HCT116 (cell line): Measurements from ENCODE around the gene TMCC3. TPM values are rescaled to one million over a fixed set of nuclear protein-coding genes. Genes with fewer than 3 reads are reported as not detected.

Experiments used
- ATAC-seq: fragments of 200-7000 bp; cut with Tn5 transposase; 2 replicates; pipeline ENCODE4 v1.9.1; 2020; ENCODE audit warnings: mild to moderate bottlenecking, moderate library complexity
- BruUV-seq: library from RNA; stranded (reverse); fragments of 400-500 nt; replicated peaks from 2 replicates; lab custom pipeline; 2021; lab: Mats Ljungman, UMichigan
- CTCF ChIA-PET: fragments of 300-600 bp; sonication (Branson Sonifier 250); formaldehyde crosslinking; loops from one replicate; lab custom pipeline; 2021; ENCODE audit warnings: antibody characterized with exemption; lab: Charles Lee
- POLR2A ChIA-PET: fragments of 300-600, 350-600 bp; sonication (Branson Sonifier 250); formaldehyde crosslinking; loops from one replicate; lab custom pipeline; 2021; ENCODE audit warnings: antibody characterized with exemption; lab: Charles Lee
- RAD21 ChIA-PET, 2 experiments: fragments of 300-600 bp; sonication (Branson Sonifier 250); formaldehyde crosslinking; loops; one replicate each; lab custom pipeline; 2023; ENCODE audit warnings: low total read pairs in 2 of 2; ENCODE audit not compliant: uncharacterized antibody in 2 of 2, unreplicated experiment in 2 of 2, low non-redundant PET in 1 of 2; lab: Charles Lee
- DNase-seq: peaks from one replicate; pipeline ENCODE4 v3.0.0-alpha.2; 2010; ENCODE audit warnings: low read depth, low spot score
- H2AFZ ChIP-seq: fragments of 200-600 bp; shearing (Covaris generic), sonication (generic); 2 replicates; pipeline ENCODE4 v1.6.1; 2017; ENCODE audit warnings: low read depth, mixed run types, mixed read lengths, antibody characterized with exemption, low read length; ENCODE audit not compliant: poor library complexity, severe bottlenecking
- H3K27ac ChIP-seq: 2 replicates; pipeline ENCODE4 v1.5.1; 2012; ENCODE audit warnings: low read depth, low read length
- H3K27me3 ChIP-seq: fragments of 200-600 bp; sonication (generic); 2 replicates; pipeline ENCODE4 v1.6.1; 2016; ENCODE audit warnings: mixed run types, low read length, mixed read lengths; ENCODE audit not compliant: insufficient read depth
- H3K36me3 ChIP-seq, 2 experiments: fragments of 200-500 bp in 1 of 2; fragments of 200-600 bp in 1 of 2; sonication (Bioruptor generic) in 1 of 2; sonication (generic) in 1 of 2; 2 replicates each; pipeline versions ENCODE4 v1.5.1 to v1.6.1; 2014 to 2016; ENCODE audit warnings: low read length in 2 of 2, inconsistent platforms in 1 of 2, mixed read lengths in 1 of 2, mixed run types in 1 of 2; ENCODE audit not compliant: insufficient read depth in 2 of 2, control insufficient read depth in 1 of 2
- H3K4me1 ChIP-seq, 2 experiments: fragments of 200-600 bp in 1 of 2; sonication (generic) in 1 of 2; 2 replicates each; pipeline versions ENCODE4 v1.5.1 to v1.6.1; 2012 to 2017; ENCODE audit warnings: low read length in 2 of 2, inconsistent platforms in 1 of 2, mild to moderate bottlenecking in 1 of 2, mixed read lengths in 1 of 2, mixed run types in 1 of 2, moderate library complexity in 1 of 2; ENCODE audit not compliant: insufficient read depth in 2 of 2, control insufficient read depth in 1 of 2
- H3K4me2 ChIP-seq: fragments of 200-600 bp; sonication (generic); 2 replicates; pipeline ENCODE4 v1.6.1; 2017; ENCODE audit warnings: mixed run types, low read length, mixed read lengths
- H3K4me3 ChIP-seq, 2 experiments: fragments of 200-600 bp in 1 of 2; sonication (generic) in 1 of 2; replicated peaks in 1 of 2; 2 replicates each; pipeline ENCODE4 v1.5.1; 2011 to 2016; ENCODE audit warnings: low read length in 2 of 2, control low read depth in 1 of 2, low read depth in 1 of 2, mild to moderate bottlenecking in 1 of 2, mixed read lengths in 1 of 2, mixed run types in 1 of 2
- H3K79me2 ChIP-seq: fragments of 200-600 bp; sonication (generic); 2 replicates; pipeline ENCODE4 v1.6.1; 2017; ENCODE audit warnings: mild to moderate bottlenecking, mixed run types, low read length, moderate library complexity, mixed read lengths; ENCODE audit not compliant: insufficient read depth
- H3K9ac ChIP-seq: fragments of 200-600 bp; sonication (generic); 2 replicates; pipeline ENCODE4 v1.6.1; 2016; ENCODE audit warnings: low read length, mixed read lengths
- H3K9me2 ChIP-seq: fragments of 200-600 bp; sonication (generic), shearing (Covaris generic); 2 replicates; pipeline ENCODE4 v1.6.1; 2017; ENCODE audit warnings: mixed run types, mild to moderate bottlenecking, moderate library complexity; ENCODE audit not compliant: insufficient read depth
- H3K9me3 ChIP-seq, 2 experiments: fragments of 200-500 bp in 1 of 2; fragments of 200-600 bp in 1 of 2; sonication (Bioruptor generic) in 1 of 2; sonication (generic) in 1 of 2; 2 replicates each; pipeline ENCODE4 v1.6.1; 2014 to 2017; ENCODE audit warnings: low read length in 2 of 2, mixed read lengths in 2 of 2, inconsistent platforms in 1 of 2, low read depth in 1 of 2, mild to moderate bottlenecking in 1 of 2, mixed run types in 1 of 2, moderate library complexity in 1 of 2; ENCODE audit not compliant: control insufficient read depth in 1 of 2, insufficient read depth in 1 of 2
- H4K20me1 ChIP-seq: fragments of 200-600 bp; sonication (generic), shearing (Covaris generic); 2 replicates; pipeline ENCODE4 v1.6.1; 2017; ENCODE audit warnings: mixed run types, mild to moderate bottlenecking, moderate library complexity; ENCODE audit not compliant: insufficient read depth
- CBX3 ChIP-seq: IDR thresholded peaks from 2 replicates; pipeline ENCODE4 v1.6.1; 2012; ENCODE audit warnings: low read depth
- CEBPB ChIP-seq: IDR thresholded peaks from 2 replicates; pipeline ENCODE4 v1.6.1; 2012; ENCODE audit warnings: low read depth
- EGR1 ChIP-seq: IDR thresholded peaks from 2 replicates; pipeline ENCODE4 v1.6.1; 2012; ENCODE audit warnings: low read depth
- ELF1 ChIP-seq: IDR thresholded peaks from 2 replicates; pipeline ENCODE4 v1.6.1; 2012; ENCODE audit warnings: low read depth, borderline replicate concordance
- EZH2phosphoT487 ChIP-seq: fragments of 200-600 bp; IDR thresholded peaks from 2 replicates; pipeline ENCODE4 v1.6.1; 2018; ENCODE audit warnings: antibody characterized with exemption, borderline replicate concordance
- FOSL1 ChIP-seq: IDR thresholded peaks from 2 replicates; pipeline ENCODE4 v1.6.1; 2012; ENCODE audit warnings: low read depth
- JUND ChIP-seq: IDR thresholded peaks from 2 replicates; pipeline ENCODE4 v1.6.1; 2012
- MAX ChIP-seq: IDR thresholded peaks from 2 replicates; pipeline ENCODE4 v1.6.1; 2012
- POLR2A ChIP-seq: IDR thresholded peaks from 2 replicates; pipeline ENCODE4 v1.7.0; 2011; ENCODE audit warnings: borderline replicate concordance; ENCODE audit not compliant: insufficient read depth, insufficient read length; ENCODE audit errors: extremely low read depth
- POLR2AphosphoS5 ChIP-seq: IDR thresholded peaks from 2 replicates; pipeline ENCODE4 v1.6.1; 2011; ENCODE audit warnings: mild to moderate bottlenecking, low read depth, low read length, moderate library complexity
- RAD21 ChIP-seq: IDR thresholded peaks from 2 replicates; pipeline ENCODE4 v1.6.1; 2012; ENCODE audit warnings: low read depth, mild to moderate bottlenecking
- SIN3A ChIP-seq: IDR thresholded peaks from 2 replicates; pipeline ENCODE4 v1.6.1; 2012; ENCODE audit warnings: low read depth
- SP1 ChIP-seq: IDR thresholded peaks from 2 replicates; pipeline ENCODE4 v1.6.1; 2012; ENCODE audit warnings: low read depth
- TCF7L2 ChIP-seq: IDR thresholded peaks from 2 replicates; pipeline ENCODE4 v1.7.0; 2011; ENCODE audit warnings: borderline replicate concordance, inconsistent platforms; ENCODE audit not compliant: insufficient read depth, insufficient read length; ENCODE audit errors: extremely low read depth
- ZNF274 ChIP-seq: fragments of 200-500 bp; sonication (Bioruptor generic); IDR thresholded peaks from 2 replicates; pipeline ENCODE4 v1.6.1; 2014; ENCODE audit warnings: mild to moderate bottlenecking, low read depth, low read length, inconsistent platforms
- intact Hi-C: fragments of 100-400 bp; cut with micrococcal nuclease; formaldehyde crosslinking; loops from 2 replicates; pipeline ENCODE4 v1.10.0; 2022
- total RNA-seq: library from RNA; stranded (reverse); gene quantifications from one replicate; pipeline ENCODE4 v1.2.1, GENCODE V29; 2021; ENCODE audit not compliant: unreplicated experiment
- TF ChIP-seq, protein P1 (sequence below): IDR thresholded peaks from 2 replicates; pipeline ENCODE4 v1.6.1; 2012; ENCODE audit warnings: low read depth
- TF ChIP-seq, protein P2 (sequence below), 3 experiments: fragments of 200-600 bp in 1 of 3; sonication (generic) in 1 of 3; IDR thresholded peaks in 2 of 3; conservative IDR thresholded peaks in 1 of 3; 2 replicates each; pipeline ENCODE4 v1.5.1; 2012 to 2017; ENCODE audit warnings: low read depth in 2 of 3, low read length in 2 of 3, antibody characterized with exemption in 1 of 3, borderline replicate concordance in 1 of 3, control low read depth in 1 of 3, mild to moderate bottlenecking in 1 of 3, mixed read lengths in 1 of 3, mixed run types in 1 of 3, moderate library complexity in 1 of 3; ENCODE audit not compliant: insufficient read depth in 1 of 3
- TF ChIP-seq, protein P3 (sequence below): IDR thresholded peaks from 2 replicates; pipeline ENCODE4 v1.6.1; 2012

TMCC3 gene
- total RNA-seq, 1 experiment from 2014 or later: 4.5 TPM

- no peak overlapping the region for H3K27ac ChIP-seq
- BruUV-seq: no TSS peak
Measured at GRCh38 chr12:94658931-94659330, 8.6 kb upstream of the TMCC3 start.

More at GRCh38 chr12:94658931-94659330, 8.6 kb upstream of the TMCC3 start:
- Histone ChIP-seq H4K20me1 (no peaks in the 10 kb centered on the region), H3K9ac (no peak overlapping the region), H3K4me2 (no peak overlapping the region), H3K9me2 (no peaks in the 10 kb centered on the region), H3K79me2 (no peaks in the 10 kb centered on the region), H2AFZ (no peak overlapping the region), H3K36me3 (no peaks in the 10 kb centered on the region), H3K4me1 (peaks cover 0 to 14% of the 10 kb centered on the region in 2 experiments; a peak in 2 of 4 replicates), H3K4me3 (no peak overlapping the region), H3K27me3 (no peaks in the 10 kb centered on the region), H3K9me3 (no peaks in the 10 kb centered on the region)
- CTCF ChIA-PET: no interaction called here
- RAD21 ChIA-PET: no interaction called here
- no peak for DNase-seq
- intact Hi-C loops: no loop called here
- no peak for ATAC-seq
- POLR2A ChIA-PET: no interaction called here
- TF ChIP-seq MAX: no peak
- TF ChIP-seq TCF7L2: no peak
- no peak for TF ChIP-seq POLR2AphosphoS5
- no peak for TF ChIP-seq CEBPB
- TF ChIP-seq CBX3: no peak
- TF ChIP-seq JUND: no peak
- no peak for TF ChIP-seq POLR2A
- TF ChIP-seq SP1: no peak
- no peak for TF ChIP-seq ZNF274
- TF ChIP-seq SIN3A: no peak
- no peak for TF ChIP-seq EZH2phosphoT487
- TF ChIP-seq ELF1: no peak
- TF ChIP-seq, protein P1, sequence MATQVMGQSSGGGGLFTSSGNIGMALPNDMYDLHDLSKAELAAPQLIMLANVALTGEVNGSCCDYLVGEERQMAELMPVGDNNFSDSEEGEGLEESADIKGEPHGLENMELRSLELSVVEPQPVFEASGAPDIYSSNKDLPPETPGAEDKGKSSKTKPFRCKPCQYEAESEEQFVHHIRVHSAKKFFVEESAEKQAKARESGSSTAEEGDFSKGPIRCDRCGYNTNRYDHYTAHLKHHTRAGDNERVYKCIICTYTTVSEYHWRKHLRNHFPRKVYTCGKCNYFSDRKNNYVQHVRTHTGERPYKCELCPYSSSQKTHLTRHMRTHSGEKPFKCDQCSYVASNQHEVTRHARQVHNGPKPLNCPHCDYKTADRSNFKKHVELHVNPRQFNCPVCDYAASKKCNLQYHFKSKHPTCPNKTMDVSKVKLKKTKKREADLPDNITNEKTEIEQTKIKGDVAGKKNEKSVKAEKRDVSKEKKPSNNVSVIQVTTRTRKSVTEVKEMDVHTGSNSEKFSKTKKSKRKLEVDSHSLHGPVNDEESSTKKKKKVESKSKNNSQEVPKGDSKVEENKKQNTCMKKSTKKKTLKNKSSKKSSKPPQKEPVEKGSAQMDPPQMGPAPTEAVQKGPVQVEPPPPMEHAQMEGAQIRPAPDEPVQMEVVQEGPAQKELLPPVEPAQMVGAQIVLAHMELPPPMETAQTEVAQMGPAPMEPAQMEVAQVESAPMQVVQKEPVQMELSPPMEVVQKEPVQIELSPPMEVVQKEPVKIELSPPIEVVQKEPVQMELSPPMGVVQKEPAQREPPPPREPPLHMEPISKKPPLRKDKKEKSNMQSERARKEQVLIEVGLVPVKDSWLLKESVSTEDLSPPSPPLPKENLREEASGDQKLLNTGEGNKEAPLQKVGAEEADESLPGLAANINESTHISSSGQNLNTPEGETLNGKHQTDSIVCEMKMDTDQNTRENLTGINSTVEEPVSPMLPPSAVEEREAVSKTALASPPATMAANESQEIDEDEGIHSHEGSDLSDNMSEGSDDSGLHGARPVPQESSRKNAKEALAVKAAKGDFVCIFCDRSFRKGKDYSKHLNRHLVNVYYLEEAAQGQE: no peak
- TF ChIP-seq RAD21: no peak
- TF ChIP-seq, protein P2, sequence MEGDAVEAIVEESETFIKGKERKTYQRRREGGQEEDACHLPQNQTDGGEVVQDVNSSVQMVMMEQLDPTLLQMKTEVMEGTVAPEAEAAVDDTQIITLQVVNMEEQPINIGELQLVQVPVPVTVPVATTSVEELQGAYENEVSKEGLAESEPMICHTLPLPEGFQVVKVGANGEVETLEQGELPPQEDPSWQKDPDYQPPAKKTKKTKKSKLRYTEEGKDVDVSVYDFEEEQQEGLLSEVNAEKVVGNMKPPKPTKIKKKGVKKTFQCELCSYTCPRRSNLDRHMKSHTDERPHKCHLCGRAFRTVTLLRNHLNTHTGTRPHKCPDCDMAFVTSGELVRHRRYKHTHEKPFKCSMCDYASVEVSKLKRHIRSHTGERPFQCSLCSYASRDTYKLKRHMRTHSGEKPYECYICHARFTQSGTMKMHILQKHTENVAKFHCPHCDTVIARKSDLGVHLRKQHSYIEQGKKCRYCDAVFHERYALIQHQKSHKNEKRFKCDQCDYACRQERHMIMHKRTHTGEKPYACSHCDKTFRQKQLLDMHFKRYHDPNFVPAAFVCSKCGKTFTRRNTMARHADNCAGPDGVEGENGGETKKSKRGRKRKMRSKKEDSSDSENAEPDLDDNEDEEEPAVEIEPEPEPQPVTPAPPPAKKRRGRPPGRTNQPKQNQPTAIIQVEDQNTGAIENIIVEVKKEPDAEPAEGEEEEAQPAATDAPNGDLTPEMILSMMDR (IDR thresholded peaks at IDR 0.05 in 2 of 3, conservative IDR thresholded peaks at IDR 0.05 in 1 of 3; ENCODE audit: borderline replicate concordance in 1 of 3, insufficient read depth in 1 of 3, low read depth in 2 of 3, low read length in 2 of 3): no peak
- TF ChIP-seq EGR1: no peak
- TF ChIP-seq, protein P3, sequence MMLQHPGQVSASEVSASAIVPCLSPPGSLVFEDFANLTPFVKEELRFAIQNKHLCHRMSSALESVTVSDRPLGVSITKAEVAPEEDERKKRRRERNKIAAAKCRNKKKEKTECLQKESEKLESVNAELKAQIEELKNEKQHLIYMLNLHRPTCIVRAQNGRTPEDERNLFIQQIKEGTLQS: no peak
- no peak for TF ChIP-seq FOSL1
